ENCODE measurements around the gene CNP. TPM values are rescaled to one million over a fixed set of nuclear protein-coding genes. Genes with fewer than 3 reads are reported as not detected.

The CNP gene
- total and polyA plus RNA-seq, 7 donors, result 24.0 to 71.3 (median 52.0) TPM

DNA sequence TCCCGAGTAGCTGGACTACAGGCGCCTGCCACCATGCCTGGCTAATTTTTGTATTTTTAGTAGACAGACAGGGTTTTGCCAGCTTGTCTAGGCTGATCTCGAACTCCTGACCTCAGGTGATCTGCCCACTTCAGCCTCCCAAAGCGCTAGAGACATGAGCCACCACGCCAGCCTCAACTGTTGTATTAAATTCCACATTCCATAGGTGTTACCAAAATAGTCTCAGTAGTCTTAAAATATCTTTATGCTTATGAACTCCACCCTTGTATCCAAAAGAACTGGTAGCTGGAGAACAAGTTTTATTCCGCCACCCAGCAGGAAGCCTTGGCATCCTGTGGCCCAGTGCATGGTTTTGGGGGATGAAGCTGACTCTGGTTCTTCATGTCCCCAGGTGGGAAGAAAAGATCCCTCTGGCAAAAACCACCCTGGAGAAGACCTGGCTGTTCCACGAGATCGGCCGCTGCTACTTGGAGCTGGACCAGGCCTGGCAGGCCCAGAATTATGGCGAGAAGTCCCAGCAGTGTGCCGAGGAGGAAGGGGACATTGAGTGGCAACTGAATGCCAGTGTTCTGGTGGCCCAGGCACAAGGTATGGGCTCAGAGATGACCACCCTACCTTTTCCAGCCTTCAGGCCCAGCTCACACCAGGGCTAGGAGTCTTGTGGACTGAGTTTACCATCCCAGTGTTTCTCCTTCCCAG, 17.7 kb upstream of the CNP start:
- Histone ChIP-seq H3K27me3 (no peaks in the 10 kb centered on the region), H3K4me3 (no peak overlapping the region), H3K36me3 (peaks cover 0 to under 1% (median 0%) of the 10 kb centered on the region in 4 donors), H3K9me3 (no peaks in the 10 kb centered on the region), H3K27ac (no peak overlapping the region), H3K4me1 (no peaks in the 10 kb centered on the region)
- TF ChIP-seq CTCF (IDR thresholded peaks at IDR 0.05) (no peak), POLR2AphosphoS5 (IDR thresholded peaks at IDR 0.05) (no peak), EP300 (IDR thresholded peaks at IDR 0.05) (no peak), POLR2A (IDR thresholded peaks at IDR 0.05) (no peak)
- DNase-seq, result no peak
- intact Hi-C loops (cut with DNase I), result no loop called here
- 85 to 88% methylated on average over 11 of the region's 11 CpGs for whole genome bisulfite sequencing, 2 donors

DNA sequence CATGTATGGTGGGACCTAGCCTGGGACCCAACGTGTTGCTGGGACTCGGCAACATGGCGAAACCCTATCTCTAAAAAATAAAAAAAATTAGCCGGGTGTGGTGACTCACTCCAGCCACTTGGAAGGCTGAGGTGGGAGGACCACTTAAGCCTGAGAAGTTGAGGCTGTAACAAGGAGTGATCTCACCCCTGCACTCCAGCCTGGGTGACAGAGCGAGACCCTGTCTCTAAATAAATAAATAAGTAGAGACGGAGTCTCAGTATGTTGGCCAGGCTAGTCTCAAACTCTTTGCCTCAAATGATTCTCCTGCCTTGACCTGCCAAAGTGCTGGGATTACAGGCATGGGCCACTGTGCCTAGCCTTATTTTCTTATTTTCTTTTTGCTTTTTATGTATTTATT, 10.1 kb upstream of the CNP start:
- TF ChIP-seq EP300 (IDR thresholded peaks at IDR 0.05), result no peak
- no peak for TF ChIP-seq POLR2AphosphoS5 (IDR thresholded peaks at IDR 0.05)
- TF ChIP-seq CTCF (IDR thresholded peaks at IDR 0.05), result no peak
- no peak for TF ChIP-seq POLR2A (IDR thresholded peaks at IDR 0.05)
- Histone ChIP-seq H3K4me3 (no peak overlapping the region), H3K9me3 (no peaks in the 10 kb centered on the region), H3K4me1 (no peaks in the 10 kb centered on the region), H3K27me3 (no peaks in the 10 kb centered on the region), H3K27ac (no peak overlapping the region), H3K36me3 (peaks cover 0 to 3% (median 0%) of the 10 kb centered on the region in 4 donors)
- 87 to 93% methylated on average over 6 of the region's 6 CpGs for WGBS, 2 donors
- no peak for DNase-seq
- intact Hi-C loops (cut with DNase I), result no loop called here

GRCh38 chr17:41957031-41957868, 9.3 kb upstream of the CNP start:
- Histone ChIP-seq H3K4me1 (no peaks in the 10 kb centered on the region), H3K9me3 (no peaks in the 10 kb centered on the region), H3K27me3 (no peaks in the 10 kb centered on the region), H3K36me3 (peaks cover 0 to 3% (median 0%) of the 10 kb centered on the region in 4 donors), H3K27ac (no peak overlapping the region), H3K4me3 (no peak overlapping the region)
- TF ChIP-seq CTCF (IDR thresholded peaks at IDR 0.05) (no peak), POLR2A (IDR thresholded peaks at IDR 0.05) (no peak), POLR2AphosphoS5 (IDR thresholded peaks at IDR 0.05) (no peak), EP300 (IDR thresholded peaks at IDR 0.05) (no peak)
- no peak for DNase-seq
- 71% methylated on average over 11 of the region's 11 CpGs for WGBS, 2 donors
- intact Hi-C loops (cut with DNase I), result no loop called here

GRCh38 chr17:41957869-41958439, 8.6 kb upstream of the CNP start:
- no peaks in the 10 kb centered on the region for H3K27me3 ChIP-seq
- H3K4me1 ChIP-seq, result peaks cover 0 to 6% (median 5%) of the 10 kb centered on the region in 4 donors
- no peaks in the 10 kb centered on the region for H3K9me3 ChIP-seq
- no peak overlapping the region for H3K27ac ChIP-seq
- peaks cover 0 to 3% (median 0%) of the 10 kb centered on the region in 4 donors for H3K36me3 ChIP-seq
- H3K4me3 ChIP-seq, result no peak overlapping the region
- WGBS, 2 donors, result 48 to 73% methylated on average over 6 of the region's 6 CpGs
- DNase-seq, result no peak
- intact Hi-C loops (cut with DNase I), result no loop called here
- TF ChIP-seq POLR2A (IDR thresholded peaks at IDR 0.05) (no peak), EP300 (IDR thresholded peaks at IDR 0.05) (no peak), CTCF (IDR thresholded peaks at IDR 0.05) (no peak), POLR2AphosphoS5 (IDR thresholded peaks at IDR 0.05) (no peak)
